ENCODE data around the gene PARP4. TPM values are rescaled to one million over a fixed set of nuclear protein-coding genes. Genes with fewer than 3 reads are reported as not detected.
A peak's percentile ranks its signal among the peaks of the same experiment; 100 is the strongest.
"Not testable (repeated sequence)": the region's sequence is repeated elsewhere in the genome, so short reads cannot be mapped to it uniquely, and the experiment has no call there.

PARP4 gene
- total RNA-seq, 6 experiments from 2014 or later, result 38.0 to 48.5 (median 43.1) TPM

DNA sequence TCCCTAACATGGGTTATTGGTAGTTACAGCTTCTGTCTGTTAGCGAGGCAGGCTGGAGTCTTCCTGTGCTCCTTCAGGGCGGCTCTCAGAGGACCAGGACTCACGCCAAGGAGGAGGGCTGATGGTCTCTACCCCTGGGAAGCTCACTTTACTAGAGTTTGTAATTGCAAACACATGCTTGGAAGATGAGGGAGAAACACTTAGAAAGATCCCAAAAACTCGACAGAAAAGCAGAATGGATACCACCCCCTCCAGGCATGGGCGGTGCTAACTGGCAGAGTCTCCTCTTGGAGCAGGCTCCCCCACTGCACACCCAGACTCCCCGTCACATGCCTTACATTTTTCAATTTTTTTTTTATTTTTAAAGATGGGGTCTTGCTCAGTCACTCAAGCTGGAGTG lies 62.0 kb downstream of the PARP4 start:
- no peak for DNase-seq
- Mint-ChIP-seq H3K27me3 (ENCODE audit: insufficient read depth) (no peaks in the 10 kb centered on the region), H3K27ac (no peak overlapping the region), H3K4me1 (ENCODE audit: low read depth) (no peaks in the 10 kb centered on the region), H3K9me3 (no peaks in the 10 kb centered on the region), H3K36me3 (ENCODE audit: low read depth) (peaks cover 29% of the 10 kb centered on the region), H3K4me3 (no peak overlapping the region)
- TF ChIP-seq, protein P1, sequence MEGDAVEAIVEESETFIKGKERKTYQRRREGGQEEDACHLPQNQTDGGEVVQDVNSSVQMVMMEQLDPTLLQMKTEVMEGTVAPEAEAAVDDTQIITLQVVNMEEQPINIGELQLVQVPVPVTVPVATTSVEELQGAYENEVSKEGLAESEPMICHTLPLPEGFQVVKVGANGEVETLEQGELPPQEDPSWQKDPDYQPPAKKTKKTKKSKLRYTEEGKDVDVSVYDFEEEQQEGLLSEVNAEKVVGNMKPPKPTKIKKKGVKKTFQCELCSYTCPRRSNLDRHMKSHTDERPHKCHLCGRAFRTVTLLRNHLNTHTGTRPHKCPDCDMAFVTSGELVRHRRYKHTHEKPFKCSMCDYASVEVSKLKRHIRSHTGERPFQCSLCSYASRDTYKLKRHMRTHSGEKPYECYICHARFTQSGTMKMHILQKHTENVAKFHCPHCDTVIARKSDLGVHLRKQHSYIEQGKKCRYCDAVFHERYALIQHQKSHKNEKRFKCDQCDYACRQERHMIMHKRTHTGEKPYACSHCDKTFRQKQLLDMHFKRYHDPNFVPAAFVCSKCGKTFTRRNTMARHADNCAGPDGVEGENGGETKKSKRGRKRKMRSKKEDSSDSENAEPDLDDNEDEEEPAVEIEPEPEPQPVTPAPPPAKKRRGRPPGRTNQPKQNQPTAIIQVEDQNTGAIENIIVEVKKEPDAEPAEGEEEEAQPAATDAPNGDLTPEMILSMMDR (IDR thresholded peaks at IDR 0.05), result no peak

DNA sequence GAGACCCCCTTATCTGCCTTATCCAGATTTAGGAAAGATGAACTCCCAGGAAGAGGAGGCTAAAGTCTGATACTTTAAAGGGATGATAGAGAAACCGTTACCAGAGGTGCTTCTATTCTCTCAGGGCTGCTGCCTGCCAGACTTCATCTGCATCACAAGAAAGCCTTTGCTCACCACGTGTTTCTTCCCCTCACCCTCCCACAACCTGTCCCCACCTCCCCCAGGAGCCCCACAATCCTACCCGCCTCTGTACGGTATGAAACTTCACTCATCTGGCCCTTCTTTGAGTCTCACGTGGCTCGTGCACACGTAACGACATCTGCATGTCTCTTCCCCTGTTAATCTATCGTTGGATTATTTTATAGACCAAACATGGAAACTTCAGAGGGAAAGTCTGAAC lies 67.7 kb downstream of the PARP4 start:
- H3K27me3 Mint-ChIP-seq (ENCODE audit: insufficient read depth); H3K4me1 Mint-ChIP-seq (ENCODE audit: low read depth); DNase-seq; H3K27ac Mint-ChIP-seq; H3K9me3 Mint-ChIP-seq; H3K4me3 Mint-ChIP-seq: not testable (repeated sequence)
- peaks cover 43% of the 10 kb centered on the region for H3K36me3 Mint-ChIP-seq (ENCODE audit: low read depth)

DNA sequence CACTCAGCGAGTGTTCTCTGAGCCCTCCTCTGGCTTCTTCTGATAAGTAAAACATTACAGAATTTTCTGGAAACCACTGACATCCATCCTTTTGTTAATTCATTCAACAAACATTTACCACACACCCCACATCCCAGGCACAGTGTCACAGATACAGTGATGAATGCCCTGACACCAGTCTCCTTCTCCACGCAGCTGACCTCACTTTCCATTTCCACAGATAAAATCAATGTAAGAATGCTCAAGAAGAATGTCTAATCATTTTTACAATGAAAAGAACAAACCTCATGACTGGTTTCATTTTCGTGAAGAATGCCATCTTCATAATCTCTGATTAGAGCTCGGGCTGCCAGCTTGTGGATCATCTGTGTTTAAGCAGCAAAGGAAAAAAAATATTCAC lies 69.2 kb downstream of the PARP4 start:
- TF ChIP-seq, protein P1 (IDR thresholded peaks at IDR 0.05), result no peak
- DNase-seq, result no peak
- peaks cover 3% of the 10 kb centered on the region; the same call in 1 of the 2 replicates for H3K27me3 Mint-ChIP-seq (ENCODE audit: insufficient read depth)
- H3K4me1 Mint-ChIP-seq (ENCODE audit: low read depth), result no peaks in the 10 kb centered on the region
- no peak overlapping the region for H3K27ac Mint-ChIP-seq
- H3K9me3 Mint-ChIP-seq, result no peaks in the 10 kb centered on the region
- peaks cover 38% of the 10 kb centered on the region for H3K36me3 Mint-ChIP-seq (ENCODE audit: low read depth)
- no peak overlapping the region for H3K4me3 Mint-ChIP-seq

DNA sequence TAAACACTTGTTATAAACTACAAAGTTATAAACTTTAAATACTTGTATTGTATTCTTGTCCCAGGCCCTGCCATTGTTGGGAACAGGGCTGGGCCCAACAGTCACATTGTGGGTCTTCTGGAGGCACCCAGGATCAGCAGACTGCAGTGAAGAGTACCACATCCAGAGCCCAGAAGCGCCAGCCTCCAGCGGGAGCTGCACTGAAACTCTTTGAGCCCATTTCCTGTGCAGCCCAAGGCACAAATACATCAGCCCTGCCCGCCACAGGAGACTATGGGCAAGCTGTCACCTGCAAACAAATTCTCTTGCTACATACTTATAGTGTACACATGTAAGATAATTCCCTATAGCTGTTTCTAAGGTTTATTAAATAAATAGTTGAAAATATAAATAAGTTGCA lies 86.5 kb downstream of the PARP4 start:
- not testable (repeated sequence) for DNase-seq; H3K4me1 Mint-ChIP-seq (ENCODE audit: low read depth); H3K27ac Mint-ChIP-seq; H3K27me3 Mint-ChIP-seq (ENCODE audit: insufficient read depth); H3K4me3 Mint-ChIP-seq; H3K9me3 Mint-ChIP-seq
- peaks cover 34% of the 10 kb centered on the region for H3K36me3 Mint-ChIP-seq (ENCODE audit: low read depth)

DNA sequence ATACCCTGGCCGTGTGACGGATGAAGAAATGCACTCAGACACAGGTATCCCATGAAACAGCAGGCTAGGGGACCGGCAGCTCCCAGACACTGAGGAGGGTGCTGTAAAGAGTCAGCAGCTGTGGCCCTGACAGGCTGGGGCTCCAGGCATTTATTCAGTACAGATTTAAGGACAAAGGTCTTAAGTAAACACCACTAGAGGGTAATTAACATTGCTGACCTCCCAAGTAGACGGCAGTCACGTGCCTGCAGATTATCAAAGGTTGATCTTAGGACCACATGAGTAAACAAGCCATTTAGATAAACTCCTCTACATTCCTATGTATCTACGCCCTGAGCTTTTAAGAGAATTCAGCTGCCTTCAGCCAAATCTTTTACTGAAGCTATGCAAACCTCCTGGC lies 92.9 kb downstream of the PARP4 start:
- not testable (repeated sequence) for H3K4me3 Mint-ChIP-seq; H3K9me3 Mint-ChIP-seq; DNase-seq; H3K27ac Mint-ChIP-seq; H3K27me3 Mint-ChIP-seq (ENCODE audit: insufficient read depth)
- peaks cover 44% of the 10 kb centered on the region for H3K36me3 Mint-ChIP-seq (ENCODE audit: low read depth)
- H3K4me1 Mint-ChIP-seq (ENCODE audit: low read depth), result peaks cover 12% of the 10 kb centered on the region

DNA sequence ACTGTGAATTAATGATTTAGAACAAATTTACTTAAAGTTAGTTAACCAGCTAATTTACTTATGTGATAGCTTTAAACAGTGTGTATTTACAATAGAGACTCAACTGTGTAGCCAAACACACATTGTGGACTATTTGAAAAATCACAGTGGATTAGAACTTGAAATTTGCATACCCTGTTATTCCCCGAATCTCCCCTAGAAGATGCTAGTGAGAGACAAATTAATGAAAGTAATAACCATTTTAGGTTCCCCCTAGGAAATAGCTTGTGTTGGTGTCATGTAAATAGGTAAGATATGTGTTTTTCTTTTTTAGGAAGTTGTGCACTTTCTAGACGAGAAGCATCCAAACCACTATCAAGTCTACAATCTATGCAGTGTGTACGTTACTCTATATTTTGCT lies 104.7 kb downstream of the PARP4 start:
- Mint-ChIP-seq H3K4me1 (ENCODE audit: low read depth) (no peaks in the 10 kb centered on the region), H3K27me3 (ENCODE audit: insufficient read depth) (no peaks in the 10 kb centered on the region), H3K4me3 (no peak overlapping the region), H3K27ac (no peak overlapping the region), H3K36me3 (ENCODE audit: low read depth) (no peaks in the 10 kb centered on the region), H3K9me3 (no peaks in the 10 kb centered on the region)
- TF ChIP-seq, protein P1 (IDR thresholded peaks at IDR 0.05), result peak; percentile 42
- DNase-seq, result no peak

DNA sequence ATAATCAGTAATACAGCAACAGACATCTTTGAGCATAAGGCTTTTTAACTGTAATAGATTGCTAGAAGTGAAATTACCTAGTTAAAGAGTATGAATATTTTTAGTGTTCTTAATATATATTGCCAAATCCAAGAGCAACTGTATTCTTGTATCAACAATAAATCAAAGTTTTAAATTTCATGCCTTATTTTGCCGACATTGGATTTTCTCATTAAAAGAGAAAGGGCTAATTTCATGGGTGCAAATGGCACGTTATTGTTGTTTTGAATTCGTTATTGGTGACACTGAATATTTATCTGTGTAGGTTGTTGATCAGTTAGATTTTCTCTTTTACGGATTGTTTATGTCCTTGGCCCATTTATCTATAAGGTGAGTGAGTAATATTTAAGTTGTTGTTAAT lies 106.1 kb downstream of the PARP4 start:
- Mint-ChIP-seq H3K27me3 (ENCODE audit: insufficient read depth) (no peaks in the 10 kb centered on the region), H3K4me3 (no peak overlapping the region), H3K9me3 (no peaks in the 10 kb centered on the region)

More for the DNA sequence above, 106.1 kb downstream of the PARP4 start:
- Mint-ChIP-seq H3K36me3 (ENCODE audit: low read depth) (no peaks in the 10 kb centered on the region), H3K27ac (no peak overlapping the region), H3K4me1 (ENCODE audit: low read depth) (no peaks in the 10 kb centered on the region)
- TF ChIP-seq, protein P1 (IDR thresholded peaks at IDR 0.05), result no peak
- no peak for DNase-seq
